Measurements from ENCODE around the gene ETFRF1.

ETFRF1 gene

DNA sequence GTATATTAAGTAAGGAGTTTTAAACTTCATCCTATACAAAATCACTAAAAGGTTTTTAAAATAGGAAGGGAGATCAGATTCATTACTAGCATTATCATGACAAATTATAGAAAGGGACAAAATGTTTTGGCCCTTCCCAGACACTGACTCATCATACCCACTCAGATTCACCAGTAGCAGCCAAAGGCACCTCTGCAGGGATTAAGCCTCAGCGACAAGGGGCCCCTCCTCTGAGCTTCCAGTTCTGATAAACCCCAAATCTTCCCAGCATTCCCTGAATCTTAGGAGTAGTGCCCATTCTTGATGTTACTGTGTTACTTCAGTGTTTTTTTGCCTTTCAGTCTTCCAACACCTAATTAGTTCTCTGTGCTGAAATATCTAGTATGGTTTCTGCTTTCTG, 41.2 kb downstream of the ETFRF1 start:
- DNase-seq = no peak

- DNase-seq = no peak
Measured at GRCh38 chr12:25236626-25237025, 41.6 kb downstream of the ETFRF1 start.

- DNase-seq = no peak
Measured at GRCh38 chr12:25241167-25242020, 46.4 kb downstream of the ETFRF1 start.

- no peak for DNase-seq
Measured at GRCh38 chr12:25242981-25243679, 48.1 kb downstream of the ETFRF1 start.

GRCh38 chr12:25243680-25243990, 48.6 kb downstream of the ETFRF1 start:
- DNase-seq = no peak

- no peak for DNase-seq
Measured at GRCh38 chr12:25245491-25245890, 50.5 kb downstream of the ETFRF1 start.

DNA sequence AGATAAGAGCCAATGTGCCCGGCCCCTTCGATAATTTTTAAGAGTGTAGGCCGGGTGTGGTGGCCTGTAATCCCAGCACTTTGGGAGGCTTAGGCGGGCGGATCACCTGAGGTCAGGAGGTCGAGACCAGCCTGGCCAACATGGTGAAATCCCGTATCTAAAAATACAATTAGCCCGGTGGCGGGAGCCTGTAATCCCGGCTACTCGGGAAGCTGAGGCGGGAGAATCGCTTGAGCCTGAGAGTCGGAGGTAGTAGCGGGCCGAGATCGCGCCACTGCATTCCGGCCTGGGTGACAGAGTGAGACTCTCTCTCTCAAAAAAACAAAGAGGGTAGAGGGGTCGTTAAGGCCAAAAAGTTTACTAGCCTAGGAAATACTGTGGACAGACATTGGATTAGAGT, 53.1 kb downstream of the ETFRF1 start:
- DNase-seq = no peak

DNA sequence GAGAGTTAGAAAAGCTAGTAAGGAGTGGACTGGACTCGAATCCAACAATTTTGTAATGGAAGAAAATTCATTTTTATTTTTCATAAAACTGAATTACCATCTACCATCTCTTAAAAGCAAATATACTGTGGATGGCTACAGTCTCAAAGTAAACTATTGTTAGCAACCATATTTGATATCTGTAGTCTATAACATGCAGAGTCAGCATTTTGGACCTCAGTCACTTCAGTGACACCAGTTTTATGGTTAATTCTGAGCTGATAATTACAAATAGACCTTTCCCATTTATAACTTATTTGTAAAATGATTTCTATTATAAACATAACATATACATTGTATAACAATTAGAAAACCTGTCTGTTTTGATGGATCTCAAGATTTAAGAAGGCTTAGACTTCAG, 53.7 kb downstream of the ETFRF1 start:
- no peak for DNase-seq

- DNase-seq = peak; percentile 83
Measured at GRCh38 chr12:25249931-25250738, 55.1 kb downstream of the ETFRF1 start.

DNA sequence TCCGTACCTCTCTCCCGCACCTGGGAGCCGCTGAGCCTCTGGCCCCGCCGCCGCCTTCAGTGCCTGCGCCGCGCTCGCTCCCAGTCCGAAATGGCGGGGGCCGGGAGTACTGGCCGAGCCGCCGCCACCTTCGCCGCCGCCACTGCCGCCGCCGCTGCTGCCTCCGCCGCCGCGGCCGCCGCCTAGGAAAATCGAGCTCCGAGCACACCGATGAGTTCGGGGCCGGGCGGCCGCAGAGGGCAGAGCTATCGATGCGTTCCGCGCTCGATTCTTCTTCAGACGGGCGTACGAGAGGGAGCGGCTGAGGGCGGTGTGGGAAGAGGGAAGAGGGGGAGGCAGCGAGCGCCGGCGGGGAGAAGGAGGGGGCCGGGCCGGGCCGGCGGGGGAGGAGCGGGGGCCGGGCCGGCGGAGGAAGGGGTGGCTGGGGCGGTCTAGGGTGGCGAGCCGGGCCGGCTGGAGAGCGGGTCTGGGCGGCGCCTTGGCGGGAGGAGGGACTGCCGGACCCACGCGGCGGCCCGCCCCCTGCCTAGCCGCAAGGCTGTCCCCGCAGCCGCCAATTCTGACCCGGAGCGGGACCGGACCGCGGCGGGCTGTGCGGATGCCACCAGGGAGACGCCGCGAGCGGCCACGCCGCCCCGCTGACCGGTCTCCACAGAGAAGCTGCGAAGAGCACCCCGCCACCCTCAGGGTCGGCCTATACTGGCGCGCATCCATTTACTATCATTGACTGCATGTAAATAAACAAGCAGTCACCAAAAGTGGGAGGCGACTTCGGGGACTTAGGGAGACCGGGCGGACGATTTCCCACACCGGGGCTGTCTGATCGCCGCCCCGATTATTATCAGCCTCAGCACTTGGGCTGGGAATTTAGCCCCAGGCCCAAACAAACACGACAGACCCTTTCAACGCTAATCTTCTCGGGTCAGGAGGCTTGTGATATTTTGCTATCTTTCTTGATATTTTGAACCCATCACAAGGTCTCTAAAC, 56.0 kb downstream of the ETFRF1 start, which contains the start of gene KRAS:
KRAS (minus strand) TSS at position 186 of the 987 bp plus-strand sequence.
- DNase-seq = peak; percentile 96

- no peak for DNase-seq
Measured at GRCh38 chr12:25251769-25252168, 56.7 kb downstream of the ETFRF1 start.

DNA sequence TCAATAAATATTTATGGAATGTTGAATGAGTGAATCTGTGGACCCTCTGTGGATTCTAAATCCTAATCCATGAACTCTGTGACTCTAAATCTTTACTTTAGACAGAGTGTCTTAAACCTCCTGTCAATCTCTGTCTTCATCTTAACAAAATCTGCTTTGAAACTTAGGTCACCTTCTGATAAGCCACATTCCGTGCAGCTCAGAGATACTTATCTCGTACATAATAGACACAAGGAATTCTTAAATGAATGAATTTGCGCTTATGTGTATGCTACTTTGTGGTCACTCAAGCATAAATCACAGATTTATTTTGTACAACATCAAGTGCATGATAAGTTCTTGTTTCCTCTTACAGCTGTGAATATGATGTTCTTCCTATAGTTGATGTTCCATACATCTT, 57.9 kb downstream of the ETFRF1 start:
- no peak for DNase-seq

GRCh38 chr12:25253371-25254068, 58.5 kb downstream of the ETFRF1 start:
- no peak for DNase-seq

- no peak for DNase-seq
Measured at GRCh38 chr12:25254271-25254880, 59.3 kb downstream of the ETFRF1 start.

All from activated effector memory CD4-positive, alpha-beta T cell treated with anti-CD3 and anti-CD28 coated beads, Interleukin-2, amount 50 U/mL, for 16 hours (primary cell).